GM19397 (cell line): ENCODE data around the gene EIF2AK3.
"Not testable (repeated sequence)": the region's sequence is repeated elsewhere in the genome, so short reads cannot be mapped to it uniquely, and the experiment has no call there.

Source experiments
- ATAC-seq: cut with Tn5 transposase; IDR thresholded peaks from one replicate; pipeline ENCODE4 v1.9.1; 2021; ENCODE audit warnings: mild to moderate bottlenecking, moderate library complexity; ENCODE audit not compliant: unreplicated experiment

EIF2AK3 gene

GRCh38 chr2:88599527-88599926 is 27.7 kb downstream of the EIF2AK3 start:
- ATAC-seq, result no peak

DNA sequence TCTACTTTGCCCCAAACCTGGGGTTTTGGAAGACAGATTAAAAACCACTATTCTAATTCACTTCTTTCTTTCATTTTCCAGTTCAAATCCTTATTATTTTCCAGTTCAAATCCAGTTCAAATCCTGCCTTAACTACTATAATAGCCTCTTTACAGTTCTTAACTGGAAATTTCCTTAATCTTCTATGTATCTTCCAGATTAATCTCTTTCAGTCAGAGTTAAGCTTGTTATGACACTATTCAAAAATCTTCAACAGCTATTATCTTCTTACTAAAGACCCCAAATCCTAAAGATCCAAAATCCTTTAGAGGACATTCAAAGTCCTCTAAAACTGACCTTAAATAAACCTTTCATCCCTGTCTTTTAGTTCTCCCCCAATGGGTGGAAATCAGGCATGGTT is 30.1 kb downstream of the EIF2AK3 start:
- no peak for ATAC-seq

GRCh38 chr2:88596141-88596830 is 31.0 kb downstream of the EIF2AK3 start:
- ATAC-seq, result no peak

- no peak for ATAC-seq
These were observed 35.6 kb downstream of the EIF2AK3 start for GRCh38 chr2:88591698-88592097.

- ATAC-seq, result peak; percentile 71
These were observed 36.2 kb downstream of the EIF2AK3 start for GRCh38 chr2:88590998-88591613.

GRCh38 chr2:88585969-88586368 is 41.3 kb downstream of the EIF2AK3 start:
- ATAC-seq, result no peak

DNA sequence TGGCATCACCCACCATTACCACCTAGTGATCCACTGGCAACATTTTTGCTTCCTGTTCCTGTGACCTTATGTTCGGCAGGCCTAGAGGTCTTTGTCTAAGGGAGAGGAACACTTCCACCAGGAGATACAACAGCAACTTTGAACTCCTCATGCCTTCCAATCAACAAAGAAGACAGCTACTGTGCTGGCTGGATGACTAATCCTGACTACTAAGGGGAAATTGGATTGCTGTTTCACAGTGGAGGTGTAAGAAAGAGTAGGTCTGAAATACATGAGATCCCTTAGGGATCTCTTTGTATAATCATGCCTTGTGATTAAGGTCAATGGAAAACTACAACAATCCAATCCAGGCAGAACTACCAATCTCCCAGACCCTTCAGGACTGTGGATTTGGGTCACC is 45.2 kb downstream of the EIF2AK3 start:
- no peak for ATAC-seq

GRCh38 chr2:88580088-88580487 is 47.2 kb downstream of the EIF2AK3 start:
- ATAC-seq, result no peak

- no peak for ATAC-seq
These were observed 51.6 kb downstream of the EIF2AK3 start for GRCh38 chr2:88575630-88576029.

GRCh38 chr2:88575051-88575450 is 52.2 kb downstream of the EIF2AK3 start:
- ATAC-seq, result no peak

GRCh38 chr2:88574445-88574844 is 52.8 kb downstream of the EIF2AK3 start:
- peak; percentile 76 for ATAC-seq

GRCh38 chr2:88568179-88568578 is 59.1 kb downstream of the EIF2AK3 start:
- no peak for ATAC-seq

DNA sequence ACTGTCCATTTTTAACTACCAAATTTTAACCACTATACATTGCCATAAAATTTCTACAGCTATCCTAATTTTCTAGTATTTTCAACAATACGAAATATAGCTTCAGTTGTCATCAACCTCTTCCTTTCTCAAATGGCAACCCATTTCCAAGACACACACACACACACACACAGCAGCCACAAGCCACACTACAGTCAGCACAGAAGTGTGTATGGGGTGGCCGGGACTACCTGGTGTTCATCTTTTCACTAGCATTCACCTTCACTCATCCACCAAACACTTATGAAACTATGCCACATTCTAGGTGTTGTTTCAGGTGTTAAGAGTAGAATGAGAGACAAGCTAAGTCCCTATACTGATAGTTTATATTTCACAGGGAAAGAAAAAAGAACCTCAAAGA is 62.9 kb downstream of the EIF2AK3 start:
- ATAC-seq, result no peak

GRCh38 chr2:88563129-88563528 is 64.1 kb downstream of the EIF2AK3 start:
- no peak for ATAC-seq

DNA sequence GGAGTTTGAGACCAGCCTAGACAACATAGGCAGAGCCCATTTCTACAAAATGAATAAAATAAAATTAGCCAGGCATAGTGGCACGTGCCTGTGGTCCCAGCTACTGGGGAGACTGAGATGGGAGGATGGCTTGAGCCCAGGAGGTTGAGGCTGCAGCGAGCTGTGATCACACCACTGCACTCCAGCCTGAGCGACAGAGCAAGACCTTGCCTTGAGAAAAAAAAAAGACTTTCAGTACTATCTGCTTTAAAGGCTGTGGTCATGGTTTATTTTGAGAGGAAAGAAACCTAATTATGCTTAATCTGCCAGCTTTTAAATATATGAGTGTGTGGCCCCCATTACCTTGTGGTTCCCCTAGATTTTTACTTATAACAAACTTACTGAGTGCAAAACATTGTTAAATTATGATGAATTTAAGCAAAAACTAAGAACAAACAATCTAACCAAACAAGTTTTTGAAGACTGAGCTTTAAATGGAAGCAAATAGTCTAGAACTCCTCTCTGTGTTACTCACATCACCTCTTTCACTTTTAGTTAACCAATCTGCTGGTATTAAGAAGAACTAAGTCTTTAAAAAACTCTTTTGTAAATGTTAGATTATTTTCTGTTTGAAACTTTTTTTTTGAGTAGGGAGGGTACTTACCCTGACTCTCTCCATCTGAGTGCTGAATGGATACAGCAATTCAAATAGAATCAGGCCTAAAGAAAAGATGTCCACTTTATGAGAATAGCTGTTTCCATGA is 65.4 kb downstream of the EIF2AK3 start:
- peak; percentile 49 for ATAC-seq

GRCh38 chr2:88560619-88561307 is 66.5 kb downstream of the EIF2AK3 start:
- ATAC-seq, result no peak

DNA sequence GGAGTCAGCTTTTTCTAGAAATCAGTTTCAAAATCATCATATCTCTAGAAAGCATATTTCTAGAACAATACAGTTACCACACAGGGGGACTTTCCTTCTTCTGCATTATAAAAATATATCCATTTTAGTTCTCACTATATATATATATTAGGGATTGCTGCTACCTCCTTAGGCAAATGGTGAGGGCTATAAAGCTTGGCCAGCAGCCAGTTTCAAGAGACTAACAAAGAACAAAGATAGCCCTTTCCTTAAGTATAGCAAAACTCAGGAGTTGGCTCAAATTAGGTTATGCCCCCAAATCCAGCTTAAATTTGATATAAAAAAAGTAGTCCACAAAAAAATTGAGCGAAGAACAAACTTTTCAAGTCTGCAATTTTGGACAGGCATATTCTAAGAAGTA is 70.0 kb downstream of the EIF2AK3 start:
- no peak for ATAC-seq

- ATAC-seq, result no peak
These were observed 71.2 kb downstream of the EIF2AK3 start for GRCh38 chr2:88556026-88556425.

DNA sequence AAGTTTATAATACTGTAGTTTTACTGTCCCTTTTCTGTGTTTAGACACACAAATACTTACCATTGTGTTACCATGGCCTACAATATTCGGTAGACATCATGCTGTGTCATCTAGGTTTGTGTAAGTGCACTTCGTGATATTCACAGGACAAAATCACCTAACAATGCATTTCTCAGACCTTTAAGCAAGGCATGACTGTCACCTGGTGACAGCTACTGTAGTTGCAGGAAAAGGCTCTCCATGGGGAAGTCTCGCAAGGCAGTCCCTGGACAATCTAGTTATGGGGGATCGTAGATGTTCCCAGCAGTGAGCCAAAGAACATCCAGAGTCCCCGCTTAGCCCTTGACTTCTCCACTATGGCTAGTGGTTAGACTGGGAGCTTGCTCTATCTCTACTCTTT is 73.1 kb downstream of the EIF2AK3 start:
- no peak for ATAC-seq

GRCh38 chr2:88549616-88550292 is 77.5 kb downstream of the EIF2AK3 start:
- no peak for ATAC-seq

- not testable (repeated sequence) for ATAC-seq
These were observed 81.0 kb downstream of the EIF2AK3 start for GRCh38 chr2:88546291-88546690.
